HG02623 (cell line): ENCODE measurements around the gene IQCF5.
"Not testable (repeated sequence)": the region's sequence is repeated elsewhere in the genome, so short reads cannot be mapped to it uniquely, and the experiment has no call there.

Experiments used
- ATAC-seq: cut with Tn5 transposase; IDR thresholded peaks from one replicate; pipeline ENCODE4 v1.9.1; 2021; ENCODE audit warnings: moderate library complexity; ENCODE audit not compliant: unreplicated experiment

Gene IQCF5

DNA sequence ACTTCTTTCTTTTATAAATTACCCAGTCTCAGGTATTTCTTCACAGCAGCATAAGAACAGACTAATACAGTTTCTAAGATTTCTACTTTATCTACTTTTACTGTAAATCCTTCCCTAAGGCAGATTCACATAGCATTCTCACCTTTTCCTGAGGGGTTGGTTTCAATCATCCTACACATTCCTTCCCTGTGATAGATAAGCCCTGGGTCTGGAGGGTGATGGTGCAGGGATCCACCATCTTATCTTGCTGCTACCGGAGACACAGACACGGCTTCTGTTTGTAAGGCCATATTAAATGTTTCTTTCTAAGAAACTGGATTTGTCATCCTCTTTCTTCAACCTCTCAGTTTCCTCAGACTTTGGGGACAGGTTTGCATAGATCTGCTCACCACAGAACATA lies 6.1 kb downstream of the IQCF5 start:
- ATAC-seq = no peak

DNA sequence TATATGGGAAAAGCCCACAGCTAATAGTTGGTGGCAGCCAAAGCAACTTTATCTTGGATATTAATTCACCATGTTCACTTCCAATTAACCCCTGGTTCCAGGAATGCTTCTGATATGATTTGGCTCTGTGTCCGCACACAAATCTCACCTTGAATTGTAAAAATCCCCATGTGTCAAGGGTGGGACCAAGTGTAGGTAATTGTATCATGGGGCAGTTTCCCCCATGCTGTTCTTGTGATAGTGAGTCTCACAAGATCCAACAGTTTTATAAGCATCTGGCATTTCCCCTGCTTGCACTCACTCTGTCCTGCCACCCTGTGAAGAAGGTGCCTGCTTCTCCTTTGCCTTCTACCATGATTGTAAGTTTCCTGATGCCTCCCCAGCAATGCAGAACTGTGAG lies 6.5 kb downstream of the IQCF5 start:
- not testable (repeated sequence) for ATAC-seq

DNA sequence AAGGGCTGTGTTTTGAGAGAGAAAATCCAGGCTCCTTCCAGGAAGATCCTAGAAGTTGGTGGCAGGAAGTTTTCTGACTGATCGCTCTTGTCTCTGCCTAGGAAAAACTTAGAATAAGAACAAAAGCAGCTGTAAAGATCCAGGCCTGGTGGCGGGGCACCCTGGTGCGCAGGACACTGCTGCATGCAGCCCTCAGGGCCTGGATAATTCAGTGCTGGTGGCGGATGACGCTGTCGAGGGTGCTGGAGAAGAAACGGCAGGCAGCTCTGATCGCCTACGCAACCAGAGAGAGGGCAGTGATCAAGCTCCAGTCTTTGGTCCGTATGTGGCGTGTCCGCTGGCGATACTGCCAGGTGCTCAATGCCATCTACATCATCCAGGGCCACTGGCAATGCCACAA lies 12.5 kb downstream of the IQCF5 start:
- ATAC-seq = no peak

DNA sequence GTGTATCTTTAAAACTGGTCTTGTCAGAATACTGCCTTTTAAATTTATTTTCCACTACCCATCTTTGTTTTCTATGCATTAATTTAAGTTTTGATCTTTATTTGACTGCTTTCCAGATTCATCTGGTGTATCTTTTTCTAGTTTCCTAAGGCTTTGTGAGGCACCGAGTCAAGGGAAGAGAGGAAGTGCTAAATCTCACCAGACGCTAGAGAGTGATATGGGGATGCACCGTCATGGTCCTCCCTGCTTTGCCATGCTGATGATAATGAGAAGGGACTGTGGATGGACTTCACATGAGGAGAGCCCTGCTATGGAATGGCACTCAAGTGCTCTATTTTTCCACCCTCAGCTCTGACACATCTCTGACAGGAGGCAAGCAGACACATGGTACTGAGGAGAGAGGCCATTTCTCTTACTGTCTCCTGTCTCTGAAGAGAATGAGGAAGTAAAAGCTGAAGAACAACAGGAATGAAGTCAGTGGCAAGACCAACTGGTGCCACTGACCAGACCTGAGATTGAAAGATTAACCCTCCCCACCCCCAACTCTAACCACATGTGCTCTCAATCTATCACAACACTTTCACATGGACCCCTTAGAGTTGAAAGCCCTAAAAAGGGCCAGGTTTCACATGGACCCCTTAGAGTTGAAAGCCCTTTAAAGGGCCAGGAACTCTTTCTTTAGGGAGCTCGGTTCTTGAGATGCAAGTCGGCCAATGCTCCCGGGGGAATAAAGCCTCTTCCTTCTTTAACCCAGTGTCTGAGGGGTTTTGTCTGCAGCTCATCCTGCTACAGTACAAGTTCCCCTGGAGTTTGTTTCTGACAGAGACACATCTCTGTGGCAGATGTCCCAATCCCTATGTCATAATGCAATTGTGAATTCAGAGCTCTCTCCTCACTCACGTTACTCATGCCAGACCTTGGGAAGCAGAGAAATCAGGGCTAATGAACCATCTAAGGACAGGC lies 14.4 kb downstream of the IQCF5 start, which contains the start of gene IQCF2:
Gene IQCF2 (plus strand): TSS at position 913 of the 963 bp plus-strand sequence. CDS start 52 bp downstream, outside the sequence.
- no peak for ATAC-seq

DNA sequence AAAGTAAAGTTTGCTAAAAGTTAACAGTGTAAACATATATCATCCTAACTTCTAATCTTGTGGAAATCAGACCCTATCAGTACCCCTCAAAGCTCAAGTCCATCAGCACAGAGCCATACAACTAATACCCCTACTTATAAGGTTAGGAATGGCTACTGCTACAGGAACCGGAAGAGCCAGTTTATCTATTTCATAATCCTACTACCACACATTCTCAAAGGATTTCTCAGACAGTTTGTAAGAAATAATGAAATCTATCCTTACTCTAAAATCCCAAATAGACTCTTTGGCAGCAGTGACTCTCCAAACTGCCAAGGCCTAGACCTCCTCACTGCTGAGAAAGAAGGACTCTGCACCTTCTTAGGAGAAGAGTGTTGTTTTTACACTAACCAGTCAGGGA lies 20.0 kb downstream of the IQCF5 start:
- not testable (repeated sequence) for ATAC-seq

DNA sequence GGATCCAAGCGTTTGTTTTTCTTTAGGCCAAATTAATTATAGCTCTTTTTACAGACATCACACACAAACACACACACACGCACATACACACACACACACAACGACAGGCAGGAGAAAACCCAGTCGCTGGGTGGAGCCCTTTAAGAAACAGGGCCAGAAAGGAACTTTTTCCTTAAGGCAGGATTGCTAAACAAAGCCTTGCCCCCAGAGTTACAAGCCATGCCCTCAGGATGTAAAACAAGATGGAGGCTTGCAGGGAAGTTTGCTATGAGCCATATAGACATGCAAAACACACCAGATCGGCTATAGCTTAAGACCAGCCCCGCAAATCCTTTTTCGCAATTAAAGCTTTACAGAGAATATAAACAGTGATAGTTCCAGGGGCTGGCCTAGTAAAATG lies 30.3 kb downstream of the IQCF5 start:
- no peak for ATAC-seq

DNA sequence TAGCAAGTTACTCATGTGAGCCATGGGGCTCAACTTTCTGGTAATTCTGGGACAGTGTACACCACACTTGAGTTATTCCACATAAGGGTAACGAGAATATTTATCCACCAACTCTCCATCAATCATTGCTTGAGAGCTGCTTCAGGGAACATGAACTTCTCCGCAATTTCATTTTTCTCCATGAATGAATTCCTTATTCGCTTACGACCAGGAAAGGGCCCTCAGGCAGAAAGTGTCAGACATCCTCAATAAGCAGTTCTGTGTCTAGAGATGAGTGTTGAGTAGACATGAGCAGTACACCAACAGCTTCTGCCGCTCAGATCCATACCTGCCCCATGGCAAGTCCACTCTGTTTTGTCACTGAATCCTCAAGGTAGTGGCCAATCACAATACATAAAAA lies 38.8 kb downstream of the IQCF5 start:
- ATAC-seq = no peak

DNA sequence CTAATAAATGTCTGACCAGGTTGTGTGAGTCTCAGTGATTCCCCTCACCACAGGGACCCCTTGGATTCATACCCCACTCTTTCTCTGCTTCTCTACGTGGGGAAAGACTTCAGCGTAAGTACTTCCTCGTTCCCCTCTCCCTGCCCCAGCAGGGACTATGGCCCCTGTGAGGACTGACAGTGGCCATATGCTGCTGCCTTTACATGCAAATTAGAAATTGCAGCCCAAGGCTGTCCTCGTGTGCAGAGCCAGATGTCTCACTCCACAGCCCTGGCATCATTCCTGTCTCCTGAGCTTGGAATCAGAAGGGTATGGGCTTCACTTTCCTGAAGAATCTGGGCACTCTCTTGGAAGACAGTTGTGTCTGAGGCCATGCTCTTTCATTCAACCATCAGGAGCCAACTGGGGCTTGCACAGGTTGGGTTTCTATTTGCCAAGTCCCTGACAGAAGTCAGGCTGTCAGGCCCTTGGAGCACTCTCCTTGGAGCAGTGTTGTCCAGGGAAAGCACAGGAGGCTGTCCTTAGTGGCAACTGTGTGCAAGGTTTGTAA lies 44.5 kb downstream of the IQCF5 start:
- ATAC-seq = no peak

DNA sequence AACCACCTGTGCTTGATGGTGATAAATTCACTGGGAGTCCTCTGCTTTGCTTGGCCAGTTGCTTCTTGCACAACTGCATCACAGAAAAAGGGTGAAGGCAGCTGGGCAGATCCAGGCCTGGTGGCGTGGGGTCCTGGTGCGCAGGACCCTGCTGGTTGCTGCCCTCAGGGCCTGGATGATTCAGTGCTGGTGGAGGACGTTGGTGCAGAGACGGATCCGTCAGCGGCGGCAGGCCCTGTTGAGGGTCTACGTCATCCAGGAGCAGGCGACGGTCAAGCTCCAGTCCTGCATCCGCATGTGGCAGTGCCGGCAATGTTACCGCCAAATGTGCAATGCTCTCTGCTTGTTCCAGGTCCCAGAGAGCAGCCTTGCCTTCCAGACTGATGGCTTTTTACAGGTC lies 45.1 kb downstream of the IQCF5 start:
- ATAC-seq = no peak

DNA sequence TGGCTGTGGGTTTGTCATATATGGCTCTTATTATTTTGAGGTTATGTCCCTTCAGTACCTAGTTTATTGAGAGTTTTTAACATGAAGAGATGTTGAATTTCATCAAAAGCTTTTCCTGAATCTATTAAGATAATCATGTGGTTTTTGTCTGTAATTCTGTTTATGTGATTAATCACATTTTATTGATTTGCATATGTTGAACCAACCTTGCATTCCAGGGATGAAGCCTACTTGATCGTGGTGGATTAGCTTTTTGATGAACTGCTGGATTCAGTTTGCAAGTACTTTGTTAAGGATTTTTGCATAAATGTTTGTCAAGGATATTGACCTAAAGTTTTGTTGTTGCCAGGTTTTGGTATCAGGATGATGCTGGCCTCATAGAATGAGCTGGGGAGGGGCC lies 47.1 kb downstream of the IQCF5 start:
- ATAC-seq = no peak
